Tibial artery (tissue), 4 donors: ENCODE data around the gene MBOAT2.

Source experiments
- DNase-seq, 2 donors: peaks; one replicate each; pipeline ENCODE4 v3.0.0-alpha.2; 2019
- H3K27ac ChIP-seq, 2 donors: fragments of 200-600 bp; sonication (generic) in 1 of 2; 1 replicate in 1 of 2; 2 replicates in 1 of 2; pipeline ENCODE4 v1.5.1; 2018 to 2019; ENCODE audit warnings: mild to moderate bottlenecking in 1 of 2
- H3K27me3 ChIP-seq, 2 donors: fragments of 200-600 bp; sonication (generic) in 1 of 2; one replicate each; pipeline versions ENCODE4 v1.5.1 to v1.6.0; 2016 to 2019
- H3K36me3 ChIP-seq, 3 donors: fragments of 200-600 bp; sonication (generic) in 2 of 3; one replicate each; pipeline ENCODE4 v1.5.1; 2016 to 2019; ENCODE audit warnings: mild to moderate bottlenecking in 2 of 3
- H3K4me1 ChIP-seq, 4 donors: fragments of 200-600 bp; sonication (generic) in 2 of 4; 1 replicate in 3 of 4; 2 replicates in 1 of 4; pipeline ENCODE4 v1.5.1; 2016 to 2019
- H3K4me3 ChIP-seq, 2 donors: fragments of 200-600 bp; sonication (generic) in 1 of 2; 1 replicate in 1 of 2; 2 replicates in 1 of 2; pipeline ENCODE4 v1.5.1; 2018 to 2019; ENCODE audit warnings: mild to moderate bottlenecking in 2 of 2
- H3K9me3 ChIP-seq, 3 donors: fragments of 200-600 bp; sonication (generic) in 1 of 3; one replicate each; pipeline ENCODE4 v1.5.1; 2016 to 2019
- CTCF ChIP-seq, 2 experiments: fragments of 200-600 bp in 1 of 2; fragments of 450-650 bp in 1 of 2; IDR thresholded peaks; one replicate each; pipeline ENCODE4 v1.5.1; 2017 to 2019; ENCODE audit warnings: antibody characterized with exemption in 2 of 2, mild to moderate bottlenecking in 1 of 2, moderate library complexity in 1 of 2
- intact Hi-C: fragments of 100-400 bp; cut with DNase I; formaldehyde crosslinking; loops from one replicate; pipeline ENCODE4 v1.15.0; 2023; ENCODE audit warnings: low total_unique reads

Gene MBOAT2

GRCh38 chr2:9013403-9013802 is 9.9 kb upstream of the MBOAT2 start:
- Histone ChIP-seq H3K27ac (no peak overlapping the region), H3K9me3 (no peaks in the 10 kb centered on the region), H3K27me3 (no peaks in the 10 kb centered on the region), H3K4me1 (no peaks in the 10 kb centered on the region), H3K4me3 (no peak overlapping the region), H3K36me3 (no peaks in the 10 kb centered on the region)
- no peak for DNase-seq
- TF ChIP-seq CTCF (IDR thresholded peaks at IDR 0.05): no peak
- intact Hi-C loops: no loop called here

DNA sequence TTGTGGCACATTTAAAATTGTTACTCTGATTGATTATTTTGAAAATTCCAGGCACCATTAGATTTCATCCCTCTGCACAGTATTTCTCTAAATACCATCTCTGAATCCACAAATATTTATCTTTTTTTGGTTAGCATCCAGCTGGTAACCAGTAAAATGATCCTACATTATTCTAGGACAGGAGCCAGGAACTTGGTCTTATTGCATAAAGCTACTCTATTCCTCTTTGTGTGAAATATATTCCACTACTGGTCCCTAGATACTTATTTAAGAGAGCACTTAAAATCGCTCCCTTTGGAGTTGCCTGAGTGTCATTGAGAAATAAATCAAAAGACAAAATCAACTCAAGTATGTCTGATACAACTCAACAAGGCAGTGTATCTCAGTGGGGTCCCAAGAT is 7.4 kb upstream of the MBOAT2 start:
- DNase-seq: no peak
- no peaks in the 10 kb centered on the region for H3K4me1 ChIP-seq
- H3K4me3 ChIP-seq: no peak overlapping the region
- no peak for TF ChIP-seq CTCF (IDR thresholded peaks at IDR 0.05)
- no peak overlapping the region for H3K27ac ChIP-seq
- no peaks in the 10 kb centered on the region for H3K36me3 ChIP-seq
- no peaks in the 10 kb centered on the region for H3K27me3 ChIP-seq
- H3K9me3 ChIP-seq: no peaks in the 10 kb centered on the region
- intact Hi-C loops: no loop called here

DNA sequence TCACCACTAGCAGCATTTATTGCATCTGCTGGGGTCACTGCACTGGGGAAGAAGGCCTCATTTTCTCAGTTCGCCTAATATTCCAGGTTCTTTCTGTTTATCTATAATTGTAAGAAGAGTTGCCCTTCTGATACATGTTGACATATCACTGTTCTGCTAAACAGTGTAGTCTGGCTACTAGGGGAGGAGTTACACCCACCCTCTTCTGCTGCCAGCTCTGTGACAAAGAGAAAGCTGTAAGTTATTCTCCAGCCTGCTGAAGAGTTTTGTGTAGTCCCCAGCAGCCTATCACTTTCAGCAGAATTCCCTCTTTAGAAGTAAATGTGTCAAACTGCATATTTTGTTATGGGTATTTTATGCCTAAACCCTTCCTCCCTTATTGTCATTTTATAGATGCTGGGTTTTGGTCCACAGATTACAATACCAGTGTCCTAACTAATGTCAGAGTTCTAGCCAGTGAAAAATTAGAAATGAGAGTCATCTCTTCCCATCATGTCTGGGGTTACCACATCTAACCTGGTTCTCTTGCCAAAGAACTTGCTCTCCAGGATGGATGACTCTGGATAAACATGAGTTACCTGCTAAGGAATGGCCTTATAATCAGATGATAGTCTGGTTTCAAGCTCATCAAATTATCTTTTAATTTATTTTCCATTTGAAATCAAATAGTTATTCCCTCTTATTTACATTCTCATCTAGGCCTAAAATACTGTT is 5.6 kb upstream of the MBOAT2 start:
- no peak for TF ChIP-seq CTCF (IDR thresholded peaks at IDR 0.05)
- peaks cover 0 to 5% (median 2%) of the 10 kb centered on the region in 4 donors for H3K4me1 ChIP-seq
- H3K4me3 ChIP-seq: no peak overlapping the region
- H3K27ac ChIP-seq: no peak overlapping the region
- no peaks in the 10 kb centered on the region for H3K27me3 ChIP-seq
- intact Hi-C loops: no loop called here
- no peaks in the 10 kb centered on the region for H3K9me3 ChIP-seq
- no peaks in the 10 kb centered on the region for H3K36me3 ChIP-seq
- no peak for DNase-seq

DNA sequence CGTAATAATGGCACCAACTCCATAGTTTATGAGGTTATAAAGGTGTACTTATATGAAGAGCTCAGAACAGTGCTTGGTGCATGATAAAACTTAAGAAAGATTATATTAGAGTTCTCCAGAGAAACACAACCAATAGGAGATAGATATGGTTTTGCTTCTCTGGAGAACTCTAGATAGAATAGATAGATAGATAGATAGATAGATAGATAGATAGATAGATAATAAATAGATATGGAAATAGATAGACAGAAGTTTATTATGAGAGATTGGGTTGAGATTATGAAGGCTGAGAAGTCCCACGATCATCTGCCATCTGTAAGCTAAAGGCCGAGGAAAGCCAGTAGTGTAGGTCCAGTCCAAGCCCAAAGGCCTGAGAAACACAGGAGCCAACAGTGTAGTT is 2.9 kb upstream of the MBOAT2 start:
- H3K9me3 ChIP-seq: no peaks in the 10 kb centered on the region
- DNase-seq: no peak
- peaks cover 0 to 19% (median 9%) of the 10 kb centered on the region in 4 donors for H3K4me1 ChIP-seq
- H3K27me3 ChIP-seq: no peaks in the 10 kb centered on the region
- no peaks in the 10 kb centered on the region for H3K36me3 ChIP-seq
- no peak for TF ChIP-seq CTCF (IDR thresholded peaks at IDR 0.05)
- H3K27ac ChIP-seq: no peak overlapping the region
- H3K4me3 ChIP-seq: no peak overlapping the region
- intact Hi-C loops: no loop called here

- Histone ChIP-seq H3K9me3 (no peaks in the 10 kb centered on the region), H3K4me1 (peaks cover 0 to 23% (median 11%) of the 10 kb centered on the region in 4 donors), H3K27me3 (no peaks in the 10 kb centered on the region), H3K36me3 (no peaks in the 10 kb centered on the region), H3K4me3 (peak overlapping the region; percentile 66 to 82), H3K27ac (peak overlapping the region; percentile 87 to 93)
- TF ChIP-seq CTCF (IDR thresholded peaks at IDR 0.05): no peak
- DNase-seq: no peak
- intact Hi-C loops: loop anchor here (5.0 kb wide), 1 partner anchor 167 kb away; the partner anchor contains the start of gene KIDINS220
Measured at GRCh38 chr2:9004338-9005204, 1.1 kb upstream of the MBOAT2 start.
